ENCODE results near the gene IL16.

The IL16 gene

DNA sequence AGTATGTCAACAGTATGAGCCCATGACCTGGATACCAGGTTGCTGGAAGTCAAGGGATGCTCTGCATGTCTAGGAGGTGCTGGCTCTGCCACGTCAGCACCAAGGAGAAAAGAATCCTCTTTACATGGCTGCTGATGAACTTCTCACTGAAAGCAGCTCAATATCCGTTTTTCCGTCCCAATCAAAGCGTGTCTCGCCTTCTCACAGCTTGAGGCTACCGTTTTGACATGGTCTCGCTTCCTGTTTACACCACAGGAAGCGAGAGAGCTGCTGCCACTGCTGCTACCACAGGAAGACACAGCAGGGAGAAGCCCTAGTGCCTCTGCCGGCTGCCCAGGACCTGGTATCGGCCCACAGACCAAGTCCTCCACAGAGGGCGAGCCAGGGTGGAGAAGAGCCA, 100.0 kb downstream of the IL16 start:
- no peak overlapping the region for H3K4me3 ChIP-seq (ENCODE audit: control insufficient read depth, low read depth, low read length)
- DNase-seq (ENCODE audit: low read depth) = no peak

DNA sequence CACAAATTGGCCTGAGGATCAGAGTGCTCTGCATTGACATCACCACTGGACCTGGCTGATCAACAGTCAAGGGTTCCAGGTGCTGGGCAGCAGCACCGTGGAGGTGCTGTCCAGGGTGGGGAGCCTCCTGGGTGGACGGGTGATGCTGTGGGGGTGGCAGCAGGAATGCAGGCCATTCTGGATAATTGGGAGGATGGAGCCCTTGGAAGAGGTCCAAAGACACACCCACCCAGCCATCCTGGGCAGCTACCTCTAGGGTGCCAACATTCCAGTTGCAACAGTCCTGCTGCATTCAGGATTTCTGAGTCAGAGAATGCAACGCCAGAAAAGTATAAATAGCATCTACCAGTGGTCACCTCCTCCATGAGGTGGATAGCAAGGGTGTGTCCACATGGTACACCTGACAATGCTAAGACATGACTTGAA, 100.5 kb downstream of the IL16 start:
- H3K4me3 ChIP-seq (ENCODE audit: control insufficient read depth, low read depth, low read length) = no peak overlapping the region
- no peak for DNase-seq (ENCODE audit: low read depth)

More for the DNA sequence above, 100.0 kb downstream of the IL16 start:
- TF ChIP-seq, protein P1, sequence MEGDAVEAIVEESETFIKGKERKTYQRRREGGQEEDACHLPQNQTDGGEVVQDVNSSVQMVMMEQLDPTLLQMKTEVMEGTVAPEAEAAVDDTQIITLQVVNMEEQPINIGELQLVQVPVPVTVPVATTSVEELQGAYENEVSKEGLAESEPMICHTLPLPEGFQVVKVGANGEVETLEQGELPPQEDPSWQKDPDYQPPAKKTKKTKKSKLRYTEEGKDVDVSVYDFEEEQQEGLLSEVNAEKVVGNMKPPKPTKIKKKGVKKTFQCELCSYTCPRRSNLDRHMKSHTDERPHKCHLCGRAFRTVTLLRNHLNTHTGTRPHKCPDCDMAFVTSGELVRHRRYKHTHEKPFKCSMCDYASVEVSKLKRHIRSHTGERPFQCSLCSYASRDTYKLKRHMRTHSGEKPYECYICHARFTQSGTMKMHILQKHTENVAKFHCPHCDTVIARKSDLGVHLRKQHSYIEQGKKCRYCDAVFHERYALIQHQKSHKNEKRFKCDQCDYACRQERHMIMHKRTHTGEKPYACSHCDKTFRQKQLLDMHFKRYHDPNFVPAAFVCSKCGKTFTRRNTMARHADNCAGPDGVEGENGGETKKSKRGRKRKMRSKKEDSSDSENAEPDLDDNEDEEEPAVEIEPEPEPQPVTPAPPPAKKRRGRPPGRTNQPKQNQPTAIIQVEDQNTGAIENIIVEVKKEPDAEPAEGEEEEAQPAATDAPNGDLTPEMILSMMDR (conservative IDR thresholded peaks at IDR 0.05; ENCODE audit: control insufficient read depth, insufficient read depth, low read depth, low read length) = no peak

DNA sequence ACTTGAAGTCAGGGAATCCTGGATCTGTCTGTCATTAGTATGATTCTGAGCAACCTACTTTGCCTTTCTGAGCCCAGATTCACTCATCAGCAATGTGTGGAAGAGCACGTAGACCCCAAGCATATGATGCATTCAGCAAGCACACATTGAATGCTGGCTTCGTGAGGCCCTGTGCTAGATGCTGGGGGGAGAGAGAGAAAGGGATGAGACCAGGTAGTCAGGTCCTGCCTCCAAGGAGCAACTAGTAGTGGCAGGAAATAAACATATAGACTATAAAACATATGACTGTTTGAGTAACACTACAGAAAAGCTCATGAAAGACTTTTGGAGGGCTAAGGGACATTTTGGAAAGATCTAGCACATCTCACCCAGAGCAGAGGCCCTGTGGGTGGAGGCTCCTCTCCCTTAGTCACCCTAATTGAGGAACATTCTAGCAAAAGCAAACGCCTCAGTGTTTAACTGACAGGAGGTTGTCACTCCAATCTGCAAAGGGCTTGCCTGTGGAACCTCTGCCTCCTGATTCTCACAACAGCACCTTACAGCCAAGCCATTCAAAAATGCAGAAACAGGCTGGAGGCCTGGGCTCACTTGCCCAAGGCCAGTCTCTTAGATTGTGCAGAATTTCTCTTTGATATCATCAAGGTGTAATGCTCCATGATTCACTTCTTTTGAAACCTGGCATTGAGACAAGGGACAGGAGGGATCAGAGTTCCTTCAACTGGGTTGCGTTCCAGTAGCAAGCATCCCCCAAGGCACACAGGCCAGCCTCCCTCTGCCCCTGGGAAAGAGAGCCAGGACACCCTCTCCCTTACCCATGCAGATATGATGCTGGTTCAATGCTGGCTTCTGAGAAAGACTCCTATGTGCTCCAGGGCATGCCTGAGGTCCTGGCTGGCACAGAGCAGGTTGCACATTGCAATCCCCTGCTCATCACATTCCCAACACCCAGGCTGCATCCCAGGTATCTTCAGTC, 101.2 kb downstream of the IL16 start:
- DNase-seq (ENCODE audit: low read depth) = no peak
- no peak overlapping the region for H3K4me3 ChIP-seq (ENCODE audit: control insufficient read depth, low read depth, low read length)
- TF ChIP-seq, protein P1 (conservative IDR thresholded peaks at IDR 0.05; ENCODE audit: control insufficient read depth, insufficient read depth, low read depth, low read length) = no peak

More for the DNA sequence above, 100.5 kb downstream of the IL16 start:
- TF ChIP-seq, protein P1 (conservative IDR thresholded peaks at IDR 0.05; ENCODE audit: control insufficient read depth, insufficient read depth, low read depth, low read length) = no peak

DNA sequence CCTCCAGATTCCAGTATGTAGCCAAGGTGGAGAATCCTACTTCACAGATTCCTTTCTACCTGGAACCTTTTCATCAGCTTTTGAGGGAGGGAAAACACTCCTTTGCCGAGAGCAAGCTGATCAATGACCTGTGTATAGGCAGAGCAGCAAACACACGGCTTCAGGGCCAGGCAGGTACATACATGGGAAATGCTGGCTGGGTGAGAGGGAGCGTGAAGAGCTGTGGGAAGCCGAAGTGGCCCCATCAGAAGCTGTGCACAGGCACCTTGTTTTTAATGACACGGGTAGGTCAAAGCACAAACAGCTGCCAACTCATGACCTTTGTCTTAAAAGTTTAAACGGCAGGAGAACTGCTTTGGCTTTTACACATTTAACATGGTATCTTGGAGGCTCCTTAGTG, 101.9 kb downstream of the IL16 start:
- TF ChIP-seq, protein P1 (conservative IDR thresholded peaks at IDR 0.05; ENCODE audit: control insufficient read depth, insufficient read depth, low read depth, low read length) = no peak
- DNase-seq (ENCODE audit: low read depth) = no peak
- H3K4me3 ChIP-seq (ENCODE audit: control insufficient read depth, low read depth, low read length) = no peak overlapping the region

DNA sequence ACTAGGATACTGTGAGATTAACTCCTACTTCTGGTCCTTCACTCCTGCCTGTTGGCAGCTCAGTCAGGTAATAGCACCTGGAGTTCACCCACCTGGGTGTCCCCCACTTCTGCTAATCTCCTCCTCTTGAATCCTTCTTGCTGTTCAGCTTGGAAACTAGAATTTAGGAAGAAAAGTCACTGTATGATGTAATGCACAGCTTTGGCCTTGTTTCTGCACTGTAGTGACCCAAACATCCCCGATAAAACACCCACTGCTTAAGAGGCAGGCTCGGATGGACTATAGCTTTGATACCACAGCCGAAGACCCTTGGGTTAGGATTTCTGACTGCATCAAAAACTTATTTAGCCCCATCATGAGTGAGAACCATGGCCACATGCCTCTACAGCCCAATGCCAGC, 102.5 kb downstream of the IL16 start:
- TF ChIP-seq, protein P1 (conservative IDR thresholded peaks at IDR 0.05; ENCODE audit: control insufficient read depth, insufficient read depth, low read depth, low read length) = no peak
- no peak for DNase-seq (ENCODE audit: low read depth)
- no peak overlapping the region for H3K4me3 ChIP-seq (ENCODE audit: control insufficient read depth, low read depth, low read length)

DNA sequence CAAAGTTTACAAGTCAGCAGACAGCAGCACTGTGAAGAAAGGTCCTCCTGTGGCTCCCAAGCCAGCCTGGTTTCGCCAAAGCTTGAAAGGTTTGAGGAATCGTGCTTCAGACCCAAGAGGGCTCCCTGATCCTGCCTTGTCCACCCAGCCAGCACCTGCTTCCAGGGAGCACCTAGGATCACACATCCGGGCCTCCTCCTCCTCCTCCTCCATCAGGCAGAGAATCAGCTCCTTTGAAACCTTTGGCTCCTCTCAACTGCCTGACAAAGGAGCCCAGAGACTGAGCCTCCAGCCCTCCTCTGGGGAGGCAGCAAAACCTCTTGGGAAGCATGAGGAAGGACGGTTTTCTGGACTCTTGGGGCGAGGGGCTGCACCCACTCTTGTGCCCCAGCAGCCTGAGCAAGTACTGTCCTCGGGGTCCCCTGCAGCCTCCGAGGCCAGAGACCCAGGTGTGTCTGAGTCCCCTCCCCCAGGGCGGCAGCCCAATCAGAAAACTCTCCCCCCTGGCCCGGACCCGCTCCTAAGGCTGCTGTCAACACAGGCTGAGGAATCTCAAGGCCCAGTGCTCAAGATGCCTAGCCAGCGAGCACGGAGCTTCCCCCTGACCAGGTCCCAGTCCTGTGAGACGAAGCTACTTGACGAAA, 103.1 kb downstream of the IL16 start:
- TF ChIP-seq, protein P1 (conservative IDR thresholded peaks at IDR 0.05; ENCODE audit: control insufficient read depth, insufficient read depth, low read depth, low read length) = no peak
- DNase-seq (ENCODE audit: low read depth) = no peak
- no peak overlapping the region for H3K4me3 ChIP-seq (ENCODE audit: control insufficient read depth, low read depth, low read length)

Measured in fibroblast of mammary gland (primary cell).